Endothelial cell of umbilical vein (primary cell): ENCODE measurements around the gene CNPY1.

Experiments
- CTCF ChIP-seq, 2 donors: IDR thresholded peaks; 1 replicate in 1 of 2; 2 replicates in 1 of 2; pipeline ENCODE4 v1.5.1; 2011; ENCODE audit warnings: low read length in 2 of 2, mild to moderate bottlenecking in 2 of 2, moderate library complexity in 2 of 2, control low read depth in 1 of 2, inconsistent platforms in 1 of 2, low read depth in 1 of 2; ENCODE audit not compliant: insufficient read depth in 1 of 2; ENCODE audit errors: extremely low read depth in 1 of 2
- EZH2 ChIP-seq: IDR thresholded peaks from 2 replicates; pipeline ENCODE4 v1.6.1; 2012; ENCODE audit warnings: borderline replicate concordance, low read depth, mild to moderate bottlenecking, moderate library complexity, low read length, inconsistent platforms; ENCODE audit not compliant: severe bottlenecking
- GATA2 ChIP-seq: IDR thresholded peaks from 2 replicates; pipeline ENCODE4 v1.7.0; 2011; ENCODE audit warnings: low read depth, mild to moderate bottlenecking, moderate library complexity, mixed read lengths, low read length; ENCODE audit not compliant: insufficient read length, insufficient read depth
- JUN ChIP-seq: IDR thresholded peaks from 2 replicates; pipeline ENCODE4 v1.6.1; 2011; ENCODE audit warnings: borderline replicate concordance, low read depth; ENCODE audit not compliant: insufficient read length, insufficient read depth
- MAX ChIP-seq: IDR thresholded peaks from 2 replicates; pipeline ENCODE4 v1.6.1; 2011; ENCODE audit not compliant: insufficient read depth, insufficient read length
- POLR2A ChIP-seq: IDR thresholded peaks from 2 replicates; pipeline ENCODE4 v1.6.1; 2012; ENCODE audit warnings: low read depth, mild to moderate bottlenecking, control low read depth, low read length
- POLR2AphosphoS5 ChIP-seq: IDR thresholded peaks from 2 replicates; pipeline ENCODE4 v1.6.1; 2012; ENCODE audit warnings: low read depth, mild to moderate bottlenecking, control low read depth, low read length, moderate library complexity; ENCODE audit not compliant: insufficient read depth

- no peak for TF ChIP-seq EZH2
- no peak for TF ChIP-seq POLR2AphosphoS5
- no peak for TF ChIP-seq GATA2
- TF ChIP-seq CTCF (IDR thresholded peaks at IDR 0.05; ENCODE audit: extremely low read depth in 1 of 2, insufficient read depth in 1 of 2, low read depth in 1 of 2, low read length in 2 of 2), result no peak
- TF ChIP-seq JUN, result no peak
- TF ChIP-seq POLR2A, result no peak
- no peak for TF ChIP-seq MAX
These were observed 28.4 kb downstream of the CNPY1 start for GRCh38 chr7:155517969-155518368.
